Calu3 (cell line): ENCODE data around the gene NOD1. TPM values are rescaled to one million over a fixed set of nuclear protein-coding genes. Genes with fewer than 3 reads are reported as not detected.

Experiments
- BruUV-seq: library from RNA; stranded (reverse); fragments of 400-500 nt; replicated peaks from 2 replicates; lab custom pipeline; 2021; lab: Mats Ljungman, UMichigan
- CTCF ChIA-PET: fragments of 300-600 bp; sonication (Branson Sonifier 250); formaldehyde crosslinking; loops from one replicate; lab custom pipeline; 2022; ENCODE audit warnings: antibody characterized with exemption; lab: Charles Lee
- DNase-seq: peaks from one replicate; pipeline ENCODE4 v3.0.0; 2022
- H3K27ac Mint-ChIP-seq: one replicate; pipeline ENCODE4 v1.8.0; 2022; ENCODE audit warnings: mixed read lengths; ENCODE audit not compliant: unreplicated experiment
- H3K27me3 Mint-ChIP-seq: one replicate; pipeline ENCODE4 v1.8.0; 2022; ENCODE audit warnings: mixed read lengths; ENCODE audit not compliant: unreplicated experiment
- H3K36me3 Mint-ChIP-seq: one replicate; pipeline ENCODE4 v1.8.0; 2022; ENCODE audit warnings: mild to moderate bottlenecking, moderate library complexity, mixed read lengths; ENCODE audit not compliant: insufficient read depth, unreplicated experiment
- H3K4me1 Mint-ChIP-seq: one replicate; pipeline ENCODE4 v1.8.0; 2022; ENCODE audit warnings: mild to moderate bottlenecking, low read depth, mixed read lengths; ENCODE audit not compliant: unreplicated experiment
- H3K4me3 Mint-ChIP-seq: one replicate; pipeline ENCODE4 v1.8.0; 2022; ENCODE audit warnings: mild to moderate bottlenecking, low read depth, moderate library complexity, mixed read lengths; ENCODE audit not compliant: unreplicated experiment
- H3K9me3 Mint-ChIP-seq: one replicate; pipeline ENCODE4 v1.8.0; 2022; ENCODE audit warnings: low read depth, mixed read lengths; ENCODE audit not compliant: unreplicated experiment
- CTCF ChIP-seq: fragments of 200-600 bp; IDR thresholded peaks from one replicate; pipeline ENCODE4 v1.8.0; 2022; ENCODE audit warnings: antibody characterized with exemption; ENCODE audit not compliant: unreplicated experiment
- intact Hi-C: fragments of 100-400 bp; cut with micrococcal nuclease; formaldehyde crosslinking; loops from one replicate; pipeline ENCODE4 v1.10.0; 2022; ENCODE audit not compliant: unreplicated experiment
- total RNA-seq: library from RNA; stranded (reverse); gene quantifications from 2 replicates; pipeline ENCODE4 v1.2.3, GENCODE V29; 2022

NOD1 gene
- total RNA-seq, 1 experiment from 2014 or later, result 11.7 TPM

- Mint-ChIP-seq H3K27ac (no peak overlapping the region), H3K4me3 (no peak overlapping the region), H3K36me3 (peaks cover 6% of the 10 kb centered on the region), H3K27me3 (no peaks in the 10 kb centered on the region), H3K9me3 (no peaks in the 10 kb centered on the region), H3K4me1 (peaks cover 13% of the 10 kb centered on the region)
- no TSS peak for BruUV-seq
- peak; percentile 53 for DNase-seq
- intact Hi-C loops, result no loop called here
- TF ChIP-seq CTCF, result no peak
- CTCF ChIA-PET, result interaction anchor here (1.4 kb wide), 1 partner anchor 134 kb away, joined by 4 read pairs; no protein-coding TSS in a partner anchor
These were observed 48.3 kb downstream of the NOD1 start for GRCh38 chr7:30430276-30430675.

GRCh38 chr7:30429156-30429530, 49.4 kb downstream of the NOD1 start:
- H3K4me3 Mint-ChIP-seq, result no peak overlapping the region
- no peak for DNase-seq
- CTCF ChIA-PET, result interaction anchor here (1.4 to 1.6 kb wide), 2 partner anchors 135 to 153 kb away, joined by 4 read pairs; no protein-coding TSS in a partner anchor
- intact Hi-C loops, result no loop called here
- H3K9me3 Mint-ChIP-seq, result no peaks in the 10 kb centered on the region
- H3K4me1 Mint-ChIP-seq, result peaks cover 13% of the 10 kb centered on the region
- no TSS peak for BruUV-seq
- peaks cover 6% of the 10 kb centered on the region for H3K36me3 Mint-ChIP-seq
- TF ChIP-seq CTCF, result no peak
- H3K27me3 Mint-ChIP-seq, result no peaks in the 10 kb centered on the region
- no peak overlapping the region for H3K27ac Mint-ChIP-seq

- no peak for DNase-seq
- intact Hi-C loops, result no loop called here
- peaks cover 6% of the 10 kb centered on the region for H3K36me3 Mint-ChIP-seq
- no peak overlapping the region for H3K27ac Mint-ChIP-seq
- no peaks in the 10 kb centered on the region for H3K9me3 Mint-ChIP-seq
- no TSS peak for BruUV-seq
- no peak overlapping the region for H3K4me3 Mint-ChIP-seq
- peaks cover 13% of the 10 kb centered on the region for H3K4me1 Mint-ChIP-seq
- no peaks in the 10 kb centered on the region for H3K27me3 Mint-ChIP-seq
- CTCF ChIA-PET, result interaction anchor here (0.6 to 1.6 kb wide), 2 partner anchors 153 to 1272 kb away, joined by 3 to 4 read pairs; no protein-coding TSS in a partner anchor
- TF ChIP-seq CTCF, result no peak
These were observed 50.1 kb downstream of the NOD1 start for GRCh38 chr7:30428246-30429155.

GRCh38 chr7:30427296-30428070, 51.1 kb downstream of the NOD1 start:
- H3K36me3 Mint-ChIP-seq, result peaks cover 6% of the 10 kb centered on the region
- no peak for TF ChIP-seq CTCF
- intact Hi-C loops, result no loop called here
- no peaks in the 10 kb centered on the region for H3K27me3 Mint-ChIP-seq
- H3K4me3 Mint-ChIP-seq, result no peak overlapping the region
- no TSS peak for BruUV-seq
- no peak overlapping the region for H3K27ac Mint-ChIP-seq
- no peaks in the 10 kb centered on the region for H3K9me3 Mint-ChIP-seq
- CTCF ChIA-PET, result interaction anchor here (0.6 to 1.6 kb wide), 3 partner anchors 38 to 1271 kb away, joined by 3 to 4 read pairs (median 3); no protein-coding TSS in a partner anchor
- DNase-seq, result no peak
- H3K4me1 Mint-ChIP-seq, result peaks cover 13% of the 10 kb centered on the region
